Activated CD4-positive, CD25-positive, alpha-beta regulatory T cell treated with anti-CD3 and anti-CD28 coated beads, Interleukin-2, amount 50 U/mL, for 24 hours (primary cell): ENCODE data around the gene GPN3.
"Not testable (repeated sequence)": the region's sequence is repeated elsewhere in the genome, so short reads cannot be mapped to it uniquely, and the experiment has no call there.

ENCODE experiments used
- ATAC-seq, 2 donors: fragments of 150-1000 bp; cut with Tn5 transposase; one replicate each; pipeline ENCODE4 v1.10.0; 2021; ENCODE audit warnings: mild to moderate bottlenecking in 1 of 2, moderate library complexity in 1 of 2

The GPN3 gene

GRCh38 chr12:110468214-110469048 is at the start of gene GPN3, which contains the start of gene FAM216A:
GPN3 (minus strand) TSS chr12:110468257; CDS start chr12:110468203, 54 bp downstream.
FAM216A (plus strand) TSS chr12:110468845; CDS start chr12:110468876, 31 bp downstream.
- peak; percentile 85 for ATAC-seq

DNA sequence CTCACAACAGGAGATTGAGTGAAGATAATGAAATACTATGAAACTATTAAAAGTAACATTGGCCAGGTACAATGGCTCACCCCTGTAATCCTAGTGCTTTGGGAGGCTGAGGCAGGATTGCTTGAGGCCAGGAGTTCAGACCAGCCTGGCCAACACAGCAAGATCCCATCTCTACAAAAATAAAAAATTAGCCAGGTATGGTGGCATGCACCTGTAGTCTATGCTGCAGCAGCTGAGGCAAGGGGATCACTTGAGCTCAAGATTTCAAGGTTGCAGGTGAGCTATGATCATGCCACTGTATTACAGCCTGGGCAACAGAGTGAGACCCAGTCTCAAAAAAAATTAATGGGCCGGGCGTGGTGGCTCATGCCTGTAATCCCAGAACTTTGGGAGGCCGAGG is 48.9 kb upstream of the GPN3 start:
- ATAC-seq: no peak

- ATAC-seq: no peak
Measured at GRCh38 chr12:110514363-110514762, 46.3 kb upstream of the GPN3 start.

DNA sequence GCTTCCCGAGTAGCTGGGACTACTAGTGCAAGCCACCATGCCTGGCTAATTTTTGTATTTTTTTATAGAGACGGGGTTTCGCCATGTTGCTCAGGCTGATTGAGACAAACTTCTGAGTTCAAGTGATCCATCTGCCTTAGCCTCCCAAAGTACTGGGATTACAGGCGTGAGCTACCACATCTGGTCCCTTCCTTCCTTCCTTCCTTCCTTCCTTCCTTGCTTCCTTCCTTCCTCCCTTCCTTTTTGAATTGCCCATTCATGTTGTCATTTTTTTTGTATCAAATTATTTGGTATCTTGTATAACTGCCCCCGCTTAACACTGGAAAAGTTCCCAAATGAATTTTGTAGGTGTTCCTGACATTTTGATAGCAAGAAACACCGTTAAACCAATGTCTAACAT is 45.8 kb upstream of the GPN3 start:
- no peak for ATAC-seq

DNA sequence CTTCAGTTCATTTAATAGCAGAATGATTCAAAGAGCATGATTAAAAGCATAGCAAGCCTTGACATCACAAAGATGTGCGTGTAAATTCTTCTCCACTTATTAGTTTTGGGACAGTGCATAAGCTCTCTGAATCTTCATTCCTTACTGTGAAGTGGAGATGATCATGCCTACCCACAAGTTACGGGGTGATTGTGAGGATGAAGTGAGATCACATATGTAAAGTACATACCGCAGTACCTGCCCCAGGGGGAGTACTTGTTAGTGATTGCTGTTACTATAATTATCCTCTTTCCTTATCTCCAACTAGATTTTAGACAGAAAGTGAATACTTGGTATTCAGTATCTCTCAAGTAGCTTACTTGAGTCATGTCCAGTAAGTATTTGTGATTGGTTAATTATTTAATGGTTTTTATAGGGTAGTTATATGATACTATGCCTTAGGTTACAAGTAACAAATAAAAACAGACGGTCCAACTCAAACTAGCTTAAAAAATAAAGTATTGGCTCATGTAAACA is 40.1 kb upstream of the GPN3 start:
- ATAC-seq: no peak

DNA sequence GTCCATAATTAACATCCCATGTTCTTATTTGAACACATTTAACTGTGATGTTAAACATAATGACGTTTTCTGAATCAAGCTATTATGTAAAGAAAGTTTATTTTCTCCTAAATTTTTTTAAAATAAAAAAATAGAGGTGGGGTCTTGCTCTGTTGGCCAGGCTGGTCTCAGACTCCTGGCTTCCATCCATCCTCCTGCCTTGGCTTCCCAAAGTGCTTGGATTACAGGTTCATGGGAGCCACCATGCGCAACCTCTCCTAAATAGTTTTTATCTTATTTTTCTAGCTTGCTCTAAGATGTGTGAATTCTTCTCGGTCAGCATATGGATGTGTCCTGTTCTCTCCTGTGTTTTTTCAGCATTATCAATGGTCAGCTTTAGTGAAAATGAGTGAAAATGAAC is 37.3 kb upstream of the GPN3 start:
- no peak for ATAC-seq

- no peak for ATAC-seq
Measured at GRCh38 chr12:110503432-110503831, 35.4 kb upstream of the GPN3 start.

- ATAC-seq: peak; percentile 97 to 98
Measured at GRCh38 chr12:110501752-110502738, 34.0 kb upstream of the GPN3 start, which contains the start of the genes RAD9B and VPS29. RAD9B (plus strand) TSS chr12:110502331; CDS start chr12:110502338, 7 bp downstream. VPS29 (minus strand) TSS chr12:110502111; CDS start chr12:110502051, 60 bp downstream.

GRCh38 chr12:110501399-110501751 is 33.3 kb upstream of the GPN3 start:
- ATAC-seq: peak in 1 of 2 donors; percentile 3

GRCh38 chr12:110498984-110499706 is 31.1 kb upstream of the GPN3 start:
- no peak for ATAC-seq

DNA sequence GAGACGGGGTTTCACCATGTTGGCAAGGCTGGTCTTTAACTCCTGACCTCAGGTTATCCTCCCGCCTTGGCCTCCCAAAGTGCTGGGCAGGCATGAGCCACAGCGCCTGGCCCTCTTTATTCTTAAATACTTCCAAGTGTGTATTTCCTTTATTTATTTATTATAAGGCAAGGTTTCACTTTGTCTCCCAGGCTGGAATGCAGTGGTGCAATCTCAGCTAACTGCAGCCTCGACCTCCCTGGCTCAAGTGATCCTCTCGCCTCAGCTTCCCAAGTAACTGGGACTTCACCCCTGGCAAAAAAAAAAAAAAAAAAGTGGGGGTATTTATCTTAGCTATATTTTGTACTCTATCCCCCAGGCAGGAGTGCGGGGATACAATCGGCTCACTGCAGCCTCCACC is 7.4 kb upstream of the GPN3 start:
- no peak for ATAC-seq

- ATAC-seq: no peak
Measured at GRCh38 chr12:110467847-110468213, 227 bp downstream of the GPN3 start.

DNA sequence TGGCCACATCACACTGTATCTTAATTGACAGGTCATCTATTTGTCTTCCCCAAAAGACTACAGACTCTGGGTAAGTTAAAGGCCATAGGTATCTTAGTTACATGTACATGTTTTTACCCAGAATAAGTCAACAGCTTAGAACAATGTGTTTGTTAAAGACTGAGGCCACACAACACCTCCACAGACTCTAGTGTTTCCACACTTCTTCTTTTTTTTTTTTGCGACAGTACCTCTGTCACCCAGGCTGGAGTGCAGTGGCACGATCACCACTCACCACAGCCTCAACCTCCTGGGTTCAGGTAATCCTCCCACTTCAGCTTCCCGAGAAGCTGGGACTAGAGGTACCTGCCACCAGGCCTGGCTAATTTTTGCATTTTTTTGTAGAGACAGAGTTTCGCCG is 1.3 kb downstream of the GPN3 start:
- no peak for ATAC-seq

GRCh38 chr12:110465765-110466164 is 2.3 kb downstream of the GPN3 start:
- not testable (repeated sequence) for ATAC-seq

- ATAC-seq: no peak
Measured at GRCh38 chr12:110465024-110465423, 3.0 kb downstream of the GPN3 start.

DNA sequence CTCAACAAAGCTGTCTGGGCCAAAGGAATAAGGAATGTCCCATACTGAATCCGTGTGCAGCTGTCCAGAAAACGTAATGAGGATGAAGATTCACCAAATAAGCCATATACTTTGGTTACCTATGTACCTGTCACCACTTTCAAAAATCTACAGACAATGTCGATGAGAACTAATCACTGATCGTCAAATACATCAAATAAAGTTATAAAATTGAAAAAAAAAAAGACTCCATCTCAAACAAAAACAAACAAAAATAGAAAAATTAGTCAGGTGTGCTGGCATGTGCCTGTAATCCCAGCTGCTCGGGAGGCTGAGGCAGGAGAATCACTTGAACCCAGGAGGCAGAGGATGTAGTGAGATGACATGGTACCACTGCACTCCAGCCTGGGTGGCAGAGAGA is 6.9 kb downstream of the GPN3 start:
- not testable (repeated sequence) for ATAC-seq

GRCh38 chr12:110458756-110459155 is 9.3 kb downstream of the GPN3 start:
- ATAC-seq: no peak

DNA sequence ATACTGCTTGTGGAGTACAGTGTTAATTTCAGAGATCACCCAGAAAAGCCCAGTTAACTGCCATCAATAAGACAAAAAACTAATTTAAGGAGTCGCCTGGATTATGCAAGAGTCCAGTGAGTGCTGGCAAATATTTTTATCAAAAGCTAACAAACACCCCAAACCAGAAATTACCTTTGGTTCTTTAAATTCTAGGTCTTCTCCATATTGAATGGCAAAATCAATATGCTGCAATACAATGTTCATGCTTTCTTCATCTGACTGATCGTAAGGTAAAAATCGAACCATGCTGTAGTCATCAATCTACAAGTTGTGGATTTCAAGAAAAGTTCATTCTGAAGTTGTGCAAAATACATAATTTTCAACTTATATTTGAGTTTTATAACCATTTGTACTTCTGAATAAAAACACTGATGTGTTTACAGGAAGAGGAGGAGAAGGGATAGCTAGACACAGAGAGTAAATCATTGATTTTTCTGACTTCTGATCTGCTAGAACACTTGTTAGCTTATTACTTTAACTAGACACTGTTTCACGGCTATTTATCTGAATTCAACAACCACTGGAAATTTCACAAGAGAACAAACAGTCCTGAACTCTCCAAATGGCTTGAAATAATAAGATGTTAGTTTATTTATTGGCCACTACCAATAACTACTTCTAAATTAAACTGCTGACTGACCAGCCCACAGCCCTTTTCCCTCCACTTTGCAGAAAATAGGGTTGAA is 14.3 kb downstream of the GPN3 start:
- no peak for ATAC-seq

DNA sequence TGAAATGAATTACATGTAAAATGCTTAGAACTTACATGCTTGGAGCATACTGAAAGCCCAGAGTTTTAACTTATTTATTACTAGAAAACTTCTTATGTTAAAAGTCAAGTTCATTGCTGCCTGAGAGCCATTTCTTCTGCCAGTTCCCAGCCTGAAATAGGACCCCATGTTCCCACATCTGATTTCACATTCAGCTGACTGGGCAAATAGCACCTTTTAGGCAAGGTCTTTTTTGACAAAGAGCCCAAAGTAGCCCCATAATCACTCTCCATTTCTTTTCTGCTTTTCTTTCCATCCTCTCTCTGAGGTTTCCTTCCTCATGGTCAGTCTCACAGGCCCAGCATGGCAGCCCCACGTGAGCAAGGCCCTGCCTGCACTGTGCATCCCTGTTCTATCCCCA is 16.8 kb downstream of the GPN3 start:
- ATAC-seq: no peak

DNA sequence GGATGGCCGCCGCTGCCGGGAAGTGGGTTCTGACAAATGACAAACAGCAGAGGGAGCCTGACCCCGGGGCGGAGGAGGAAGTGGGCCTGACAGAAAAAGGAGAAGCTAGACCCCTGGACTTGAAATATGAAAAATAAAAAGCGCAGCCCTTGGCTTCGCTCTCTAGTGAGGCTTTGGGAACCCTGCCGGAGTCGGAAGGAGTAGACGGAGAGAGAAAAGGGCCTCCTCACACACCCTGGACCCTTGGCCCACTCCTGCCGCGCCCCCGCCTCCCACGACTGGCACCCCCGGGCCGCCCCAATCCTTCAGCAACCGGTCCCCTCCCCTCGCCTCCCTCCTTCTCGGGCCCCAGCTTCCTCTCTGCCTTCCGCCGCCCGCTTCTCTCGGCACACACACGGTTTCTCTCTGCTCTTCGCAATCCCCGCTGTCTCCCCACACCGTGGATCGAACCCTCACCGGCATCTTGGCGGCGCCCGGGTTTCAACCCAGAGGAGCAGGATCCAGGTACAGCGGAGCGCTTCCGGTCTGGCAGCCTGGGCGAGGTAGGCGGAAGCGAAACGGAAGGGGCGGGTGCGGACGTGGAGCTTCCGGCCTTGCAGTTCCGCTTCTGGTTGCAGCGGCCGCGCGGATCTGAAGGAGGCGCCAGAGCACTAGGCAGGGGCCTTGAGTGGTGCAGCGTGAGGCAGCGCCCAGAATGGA is 18.1 kb downstream of the GPN3 start, which contains the start of gene ARPC3:
ARPC3 (minus strand) TSS at position 539 of the 699 bp plus-strand sequence; CDS start at position 462, 77 bp downstream.
- ATAC-seq: peak; percentile 98 to 99

GRCh38 chr12:110444455-110444854 is 23.6 kb downstream of the GPN3 start:
- no peak for ATAC-seq
